ENCODE measurements around the gene ABHD6. TPM values are rescaled to one million over a fixed set of nuclear protein-coding genes. Genes with fewer than 3 reads are reported as not detected.
"Not testable (repeated sequence)": the region's sequence is repeated elsewhere in the genome, so short reads cannot be mapped to it uniquely, and the experiment has no call there.

ABHD6 gene
- total RNA-seq, 2 donors from 2014 or later = 13.2 to 16.9 TPM

GRCh38 chr3:58223855-58224254, 13.7 kb upstream of the ABHD6 start:
- TF ChIP-seq POLR2A (IDR thresholded peaks at IDR 0.05) (no peak), POLR2AphosphoS5 (IDR thresholded peaks at IDR 0.05) (no peak), CTCF (IDR thresholded peaks at IDR 0.05) (no peak)
- no peaks in the 10 kb centered on the region for H3K9me3 ChIP-seq
- 86% methylated on average over 4 of the region's 4 CpGs for WGBS

DNA sequence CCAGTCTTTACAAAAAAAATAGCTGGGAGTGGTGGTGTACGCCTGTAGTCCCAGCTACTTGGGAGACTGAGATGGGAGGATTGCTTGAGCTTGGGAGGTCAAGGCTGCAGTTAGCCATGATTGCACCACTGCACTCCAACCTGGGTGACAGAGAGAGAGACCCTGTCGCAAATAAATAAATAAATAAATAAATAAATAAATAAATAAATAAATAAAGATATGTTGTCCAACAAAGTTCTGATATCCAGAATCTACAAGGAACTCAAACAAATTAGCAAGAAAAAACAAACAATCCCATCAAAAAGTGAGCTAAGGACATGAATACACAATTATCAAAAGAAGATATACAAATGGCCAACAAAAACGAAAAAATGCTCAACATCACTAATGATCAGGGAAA, 9.7 kb upstream of the ABHD6 start:
- H3K4me3 ChIP-seq; H3K4me1 ChIP-seq (replicated peaks); H3K9me3 ChIP-seq; DNase-seq (ENCODE audit: low spot score); H3K27me3 ChIP-seq (replicated peaks; ENCODE audit: insufficient read depth); H3K36me3 ChIP-seq; intact Hi-C loops (cut with DNase I); H3K27ac ChIP-seq: not testable (repeated sequence)
- WGBS = 95% methylated on average over 3 of the region's 3 CpGs

More at GRCh38 chr3:58223855-58224254, 13.7 kb upstream of the ABHD6 start:
- no peaks in the 10 kb centered on the region for H3K27me3 ChIP-seq (replicated peaks; ENCODE audit: insufficient read depth)
- no peak overlapping the region for H3K4me3 ChIP-seq
- DNase-seq (ENCODE audit: low spot score) = no peak
- intact Hi-C loops (cut with DNase I) = no loop called here
- H3K27ac ChIP-seq = no peak overlapping the region
- no peaks in the 10 kb centered on the region for H3K36me3 ChIP-seq
- no peaks in the 10 kb centered on the region for H3K4me1 ChIP-seq (replicated peaks)

DNA sequence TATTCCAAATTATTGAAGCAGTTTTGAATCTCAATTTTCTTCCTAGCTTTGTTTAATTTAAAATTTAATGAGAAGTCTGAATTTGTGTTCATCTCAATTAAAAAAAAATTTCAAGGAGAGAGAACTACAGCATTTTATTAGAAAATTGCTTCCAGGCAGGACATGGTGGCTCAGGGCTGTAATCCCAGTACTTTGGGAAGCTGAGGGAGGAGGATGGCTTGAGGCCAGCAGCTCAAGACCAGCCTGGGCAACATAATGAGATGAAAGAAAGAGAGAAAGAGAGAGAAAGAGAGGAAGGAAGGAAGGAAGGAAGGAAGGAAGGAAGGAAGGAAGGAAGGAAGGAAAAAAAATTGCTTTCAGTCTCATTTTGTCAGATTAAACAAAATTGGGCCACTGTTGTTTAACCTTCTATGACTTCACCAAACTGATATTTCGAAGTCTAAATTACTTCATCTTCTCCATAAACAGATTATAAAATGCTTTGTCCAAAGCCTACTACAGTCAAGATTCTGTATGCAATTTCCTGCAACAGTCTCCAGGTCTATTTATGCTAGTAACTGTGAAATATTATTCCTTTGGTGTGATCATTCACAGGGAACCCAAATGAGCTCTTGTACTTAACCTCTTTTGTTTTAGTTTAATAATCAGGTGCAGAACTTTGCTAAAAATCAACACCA, 6.6 kb upstream of the ABHD6 start:
- no peaks in the 10 kb centered on the region for H3K9me3 ChIP-seq
- H3K36me3 ChIP-seq = no peaks in the 10 kb centered on the region
- H3K4me3 ChIP-seq = no peak overlapping the region
- no peaks in the 10 kb centered on the region for H3K4me1 ChIP-seq (replicated peaks)
- TF ChIP-seq POLR2AphosphoS5 (IDR thresholded peaks at IDR 0.05) (no peak), POLR2A (IDR thresholded peaks at IDR 0.05) (no peak), CTCF (IDR thresholded peaks at IDR 0.05) (no peak)
- 15% methylated on average over 1 of the region's 1 CpG for WGBS
- DNase-seq (ENCODE audit: low spot score) = no peak
- H3K27me3 ChIP-seq (replicated peaks; ENCODE audit: insufficient read depth) = no peaks in the 10 kb centered on the region
- intact Hi-C loops (cut with DNase I) = no loop called here
- H3K27ac ChIP-seq = no peak overlapping the region

- no peaks in the 10 kb centered on the region for H3K4me1 ChIP-seq (replicated peaks)
- H3K27me3 ChIP-seq (replicated peaks; ENCODE audit: insufficient read depth) = no peaks in the 10 kb centered on the region
- no peak overlapping the region for H3K4me3 ChIP-seq
- no peak overlapping the region for H3K27ac ChIP-seq
- WGBS = 26% methylated on average over 2 of the region's 2 CpGs
- DNase-seq (ENCODE audit: low spot score) = no peak
- H3K36me3 ChIP-seq = no peaks in the 10 kb centered on the region
- intact Hi-C loops (cut with DNase I) = no loop called here
- no peak for TF ChIP-seq POLR2A (IDR thresholded peaks at IDR 0.05)
- no peak for TF ChIP-seq CTCF (IDR thresholded peaks at IDR 0.05)
- no peak for TF ChIP-seq POLR2AphosphoS5 (IDR thresholded peaks at IDR 0.05)
- no peaks in the 10 kb centered on the region for H3K9me3 ChIP-seq
Measured at GRCh38 chr3:58231666-58232065, 5.9 kb upstream of the ABHD6 start.

DNA sequence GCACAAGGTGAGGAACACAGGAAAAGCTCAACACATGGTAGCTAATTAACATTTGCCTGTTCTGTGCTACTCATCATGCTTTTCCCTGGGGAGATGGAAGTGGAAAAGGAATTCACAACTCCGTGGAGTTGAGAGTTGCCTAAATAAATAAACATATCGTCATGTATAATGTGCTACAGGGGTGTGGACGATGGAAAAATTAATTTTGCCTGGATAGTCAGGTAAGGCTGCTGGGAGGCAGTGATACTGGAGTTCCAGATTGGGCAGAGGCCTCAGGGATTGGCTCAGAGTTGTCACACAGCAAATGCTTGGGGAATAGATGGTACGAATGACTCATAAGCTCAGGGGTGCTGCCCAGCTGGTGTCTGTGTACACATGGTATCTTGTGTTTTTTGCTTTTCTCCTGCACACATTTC, 3.1 kb upstream of the ABHD6 start:
- 56% methylated on average over 4 of the region's 4 CpGs for WGBS
- no peak overlapping the region for H3K4me3 ChIP-seq
- no peak for TF ChIP-seq CTCF (IDR thresholded peaks at IDR 0.05)
- TF ChIP-seq POLR2A (IDR thresholded peaks at IDR 0.05) = no peak
- no peak for TF ChIP-seq POLR2AphosphoS5 (IDR thresholded peaks at IDR 0.05)

More for the DNA sequence above, 3.1 kb upstream of the ABHD6 start:
- no peak for DNase-seq (ENCODE audit: low spot score)
- intact Hi-C loops (cut with DNase I) = no loop called here
- Histone ChIP-seq H3K36me3 (no peaks in the 10 kb centered on the region), H3K9me3 (no peaks in the 10 kb centered on the region), H3K27me3 (replicated peaks; ENCODE audit: insufficient read depth) (no peaks in the 10 kb centered on the region), H3K4me1 (replicated peaks) (no peaks in the 10 kb centered on the region), H3K27ac (no peak overlapping the region)

Measured in prostate gland (tissue), 2 donors.